ENCODE data around the gene PCBP3.
"Not testable (repeated sequence)": the region's sequence is repeated elsewhere in the genome, so short reads cannot be mapped to it uniquely, and the experiment has no call there.

The PCBP3 gene

DNA sequence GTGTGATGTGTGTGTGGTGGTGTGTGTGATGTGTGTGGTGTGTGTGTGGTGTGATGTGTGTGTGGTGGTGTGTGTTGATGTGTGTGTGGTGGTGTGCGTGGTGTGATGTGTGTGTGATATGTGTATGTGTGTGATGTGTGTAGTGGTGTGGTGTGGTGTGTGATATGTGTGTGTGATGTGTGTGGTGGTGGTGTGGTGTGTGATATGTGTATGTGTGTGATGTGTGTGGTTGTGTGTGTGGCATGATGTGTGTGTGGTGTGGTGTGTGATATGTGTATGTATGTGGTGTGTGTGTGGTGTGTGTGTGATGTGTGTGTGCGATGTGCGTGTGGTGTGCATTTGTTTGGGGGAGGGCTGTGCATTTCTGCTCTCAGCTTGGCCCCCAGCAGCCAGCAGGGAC is 7.1 kb upstream of the PCBP3 start:
- no peak for DNase-seq

DNA sequence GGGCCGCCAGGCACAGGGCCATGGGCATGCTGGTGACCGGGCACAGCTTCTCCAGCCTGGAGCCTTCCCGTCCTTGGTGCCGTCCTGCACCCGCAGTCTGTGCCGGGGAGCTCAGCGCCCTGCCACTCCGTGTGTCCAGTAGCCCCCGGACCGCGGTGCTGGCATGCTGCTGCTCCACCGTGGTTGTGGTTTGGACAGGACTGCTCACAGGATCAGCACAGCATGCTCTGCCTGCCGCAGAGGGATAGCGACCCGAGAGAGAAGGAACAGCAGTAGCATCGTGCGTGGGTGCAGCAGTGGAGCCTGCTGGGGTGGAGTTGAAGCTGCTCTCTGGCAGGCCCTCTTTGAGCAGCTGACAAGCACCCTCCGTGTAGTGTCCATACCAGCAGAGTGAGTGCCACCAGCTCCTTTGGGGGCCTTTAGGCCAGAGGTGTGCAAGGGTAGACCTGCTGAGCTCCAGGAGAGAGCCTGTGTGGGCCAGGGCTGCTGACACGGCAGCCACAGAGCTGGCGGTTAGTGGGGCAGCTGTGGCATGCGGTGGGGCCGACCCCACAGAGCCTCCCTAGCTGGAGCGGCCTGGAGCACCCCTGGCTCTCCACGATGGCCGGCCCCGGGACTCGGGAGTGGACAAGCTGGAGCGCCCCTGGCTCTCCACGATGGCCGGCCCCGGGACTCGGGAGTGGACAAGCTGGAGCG is 6.4 kb upstream of the PCBP3 start:
- DNase-seq, result no peak

DNA sequence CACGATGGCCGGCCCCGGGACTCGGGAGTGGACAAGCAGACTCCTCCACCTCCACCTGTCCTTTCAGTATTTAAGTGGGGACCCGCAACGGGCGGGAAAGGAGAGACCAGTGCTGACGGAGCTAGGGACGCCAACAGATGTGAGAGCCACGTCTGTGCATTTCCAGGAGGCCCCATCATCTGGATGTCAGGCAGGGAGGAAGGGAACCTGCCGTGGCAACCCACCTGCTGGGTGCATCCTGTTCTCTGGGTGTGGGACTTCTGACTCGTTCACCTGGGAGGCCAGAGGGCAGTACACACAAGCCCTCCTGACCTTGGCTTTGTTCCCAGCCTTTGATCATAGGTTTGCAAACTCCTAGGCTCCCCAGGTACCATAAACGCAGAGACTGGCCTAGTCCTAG is 5.6 kb upstream of the PCBP3 start:
- no peak for DNase-seq

DNA sequence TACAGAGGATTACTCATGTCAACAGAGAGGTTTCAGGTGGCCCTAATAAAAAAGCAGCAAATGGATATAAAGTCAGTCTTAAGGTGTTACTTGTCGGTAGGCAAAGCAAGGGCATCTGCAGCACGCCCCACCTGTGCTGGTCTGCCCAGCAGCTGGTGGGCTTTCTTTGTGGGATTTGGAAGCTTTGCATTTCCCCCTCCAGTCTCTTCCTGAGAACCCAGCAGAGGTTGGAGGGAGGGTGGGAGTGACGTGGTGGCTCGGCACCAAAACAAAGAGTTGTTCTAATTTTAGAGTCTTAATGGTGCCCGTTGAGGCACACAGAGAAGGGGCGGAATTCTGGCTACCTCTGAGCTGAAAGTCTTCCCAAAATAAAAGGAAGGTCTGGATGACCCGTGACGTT is 4.8 kb upstream of the PCBP3 start:
- DNase-seq, result no peak

DNA sequence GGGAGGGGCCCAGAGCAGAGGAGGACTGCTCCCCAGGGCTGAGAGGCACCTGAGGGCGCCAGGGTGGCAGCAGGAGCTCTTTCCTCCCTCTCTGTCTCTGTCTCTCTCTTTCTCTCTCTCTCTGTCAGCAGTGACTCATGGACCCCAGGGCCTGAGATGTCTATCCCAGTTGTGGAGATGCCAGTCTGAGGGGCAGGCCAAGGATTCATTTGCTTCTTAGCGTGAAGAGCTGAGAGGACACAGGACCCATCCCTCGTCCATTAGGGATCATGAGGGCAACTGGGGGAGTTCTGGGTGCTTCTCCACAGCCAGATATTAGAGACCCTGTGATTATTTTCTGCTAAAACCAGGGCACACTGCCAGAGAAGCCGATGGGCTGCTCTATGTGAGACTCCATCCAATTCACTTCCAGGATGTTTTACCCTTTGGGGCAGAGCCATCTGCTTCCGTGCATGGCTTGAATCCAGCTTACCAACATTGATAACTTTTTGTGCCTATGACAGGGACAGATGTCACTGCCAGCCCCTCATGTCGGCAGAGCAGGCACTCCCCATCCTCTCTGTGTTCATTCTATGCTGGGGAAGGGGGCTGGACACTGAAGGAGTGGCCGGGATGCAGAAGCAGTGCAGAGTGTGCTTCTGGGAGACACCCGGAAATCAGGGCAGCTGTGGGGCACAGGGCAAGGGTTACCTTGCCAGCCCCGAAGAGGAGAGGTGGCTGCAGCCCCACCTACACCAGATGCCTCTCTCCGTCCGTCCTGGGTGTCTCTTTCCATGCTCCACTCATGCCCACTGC is 4.1 kb upstream of the PCBP3 start:
- DNase-seq, result no peak

DNA sequence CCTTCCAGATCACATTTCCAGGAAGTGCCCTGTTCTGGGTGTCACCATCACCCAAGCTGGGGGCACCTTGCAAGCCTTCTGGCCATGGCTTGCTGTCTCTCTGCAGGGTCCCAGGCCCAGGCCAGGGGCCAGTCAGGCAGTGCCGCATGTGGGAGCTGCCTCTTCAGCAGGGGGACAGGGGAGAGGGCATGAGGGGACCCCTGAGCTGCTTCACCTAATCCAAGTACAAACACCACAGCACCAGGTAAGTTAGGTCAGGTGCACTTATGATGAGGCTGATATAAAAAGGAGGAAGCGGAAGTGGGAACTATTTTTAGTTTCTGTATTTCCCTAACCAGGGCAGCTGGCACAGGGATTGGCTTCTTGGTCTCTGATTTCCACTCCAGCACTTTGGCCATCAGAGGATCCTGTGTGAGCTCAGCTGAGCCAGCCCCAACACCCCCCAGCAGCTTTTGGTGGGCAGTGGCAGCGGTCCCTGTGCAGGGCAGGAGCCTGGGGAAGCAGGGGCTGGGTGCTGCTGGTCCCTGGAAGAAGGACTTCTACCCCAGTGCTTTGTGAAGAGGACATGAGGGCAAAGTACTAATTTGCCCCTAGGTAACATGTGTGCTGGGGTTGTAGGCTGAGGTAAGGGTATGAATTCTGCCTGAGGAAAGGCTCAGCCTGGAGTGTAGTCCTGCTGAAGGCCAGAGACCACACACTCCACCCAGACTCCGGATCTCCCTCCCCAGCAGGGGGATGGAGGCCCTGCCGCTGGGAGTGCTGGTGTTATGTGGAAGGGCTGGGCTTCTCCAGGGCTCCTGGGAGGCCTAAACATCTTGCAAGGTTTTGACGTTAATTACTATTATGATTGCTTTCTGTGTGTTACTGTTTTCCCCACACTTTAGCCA is 3.3 kb upstream of the PCBP3 start:
- DNase-seq, result no peak

DNA sequence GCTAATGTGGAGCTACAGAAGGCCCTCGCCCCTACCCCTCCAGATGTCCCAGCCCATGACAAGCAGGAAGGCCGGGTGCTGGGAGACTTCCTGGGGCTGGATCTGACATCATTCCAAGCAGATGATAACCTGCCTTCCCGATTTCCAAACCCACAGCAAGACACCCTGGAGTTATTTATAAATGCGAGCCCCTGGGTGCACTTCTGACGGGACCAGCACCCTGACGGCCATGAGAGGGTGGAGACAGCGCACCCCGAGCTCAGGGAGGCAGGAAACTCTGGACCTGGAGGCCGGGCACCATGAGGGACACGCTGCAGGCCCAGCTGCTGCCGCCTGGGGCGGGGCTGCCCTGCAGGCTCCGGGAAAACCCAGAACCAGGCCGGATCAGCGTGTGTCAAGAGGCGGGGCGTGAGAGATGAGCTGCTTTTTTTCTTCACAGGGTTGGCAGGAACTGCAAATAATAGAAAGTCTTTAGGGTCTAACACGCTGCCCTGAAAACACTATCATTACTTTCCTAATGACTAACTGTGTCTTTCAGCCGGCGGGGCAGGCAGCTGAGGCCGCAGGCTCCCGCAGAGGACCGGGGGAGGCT is 2.5 kb upstream of the PCBP3 start:
- no peak for DNase-seq

DNA sequence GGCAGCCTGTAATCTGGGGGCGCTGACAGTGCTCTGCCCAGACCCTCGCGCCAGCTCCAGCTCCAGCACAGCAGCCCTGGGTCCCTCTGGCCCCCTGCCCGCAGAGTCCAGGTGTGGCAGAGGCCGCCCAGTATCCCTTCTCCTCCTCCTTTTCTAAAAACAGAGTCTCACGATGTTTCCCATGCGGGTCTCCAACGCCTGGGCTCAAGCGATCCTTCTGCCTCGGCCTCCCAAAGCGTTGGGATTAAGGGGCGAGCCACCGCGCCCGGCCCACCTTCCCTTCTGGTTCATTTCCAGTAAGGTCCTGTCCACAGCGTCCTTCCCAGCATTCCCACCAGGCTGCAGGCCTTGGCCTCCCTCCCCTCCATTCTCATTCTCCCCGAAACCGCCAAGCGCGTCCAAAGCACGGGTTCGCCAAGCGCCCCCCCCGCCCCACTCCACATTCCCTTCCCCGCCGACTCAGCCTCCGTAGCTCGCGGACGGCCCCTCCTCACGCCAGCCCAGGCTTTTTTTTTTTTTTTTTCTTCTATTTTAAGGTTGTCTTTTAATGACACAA is 2.0 kb upstream of the PCBP3 start:
- DNase-seq, result peak; percentile 39

DNA sequence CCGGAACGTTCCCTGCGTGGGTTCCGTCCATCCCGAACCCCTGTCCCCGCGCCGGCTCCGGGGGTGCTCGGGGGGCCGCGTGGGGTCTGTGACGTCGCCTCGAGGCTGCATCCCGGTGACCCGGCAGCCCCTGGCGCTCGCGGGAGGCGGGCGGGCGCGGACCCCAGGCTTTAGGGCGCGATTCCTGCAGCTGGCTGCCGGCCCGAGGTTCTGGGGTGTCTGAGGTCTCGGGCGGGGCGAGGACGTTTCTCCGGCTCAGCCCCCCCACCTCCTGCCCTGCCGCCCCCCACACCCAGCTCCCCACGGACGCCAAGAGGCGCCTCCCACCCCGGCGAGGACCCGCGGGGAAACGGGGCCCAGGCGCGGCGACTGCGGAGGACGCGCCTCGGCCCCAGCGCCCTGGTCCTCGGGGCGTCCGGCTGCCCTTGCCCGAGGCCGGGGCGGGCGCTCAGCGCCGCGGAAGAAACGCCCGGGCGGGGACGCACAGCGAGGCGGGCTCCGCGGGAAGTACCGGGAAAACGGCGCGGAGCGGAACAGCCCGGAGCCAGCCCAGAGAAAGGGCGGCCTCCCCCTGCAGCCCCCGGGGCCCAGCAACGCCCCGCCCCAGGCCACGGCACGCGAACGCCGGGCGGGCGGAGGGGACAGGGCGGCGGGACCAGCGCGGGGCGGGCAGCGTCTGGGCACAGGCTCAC is 1.3 kb upstream of the PCBP3 start:
- peak; percentile 43 for DNase-seq

DNA sequence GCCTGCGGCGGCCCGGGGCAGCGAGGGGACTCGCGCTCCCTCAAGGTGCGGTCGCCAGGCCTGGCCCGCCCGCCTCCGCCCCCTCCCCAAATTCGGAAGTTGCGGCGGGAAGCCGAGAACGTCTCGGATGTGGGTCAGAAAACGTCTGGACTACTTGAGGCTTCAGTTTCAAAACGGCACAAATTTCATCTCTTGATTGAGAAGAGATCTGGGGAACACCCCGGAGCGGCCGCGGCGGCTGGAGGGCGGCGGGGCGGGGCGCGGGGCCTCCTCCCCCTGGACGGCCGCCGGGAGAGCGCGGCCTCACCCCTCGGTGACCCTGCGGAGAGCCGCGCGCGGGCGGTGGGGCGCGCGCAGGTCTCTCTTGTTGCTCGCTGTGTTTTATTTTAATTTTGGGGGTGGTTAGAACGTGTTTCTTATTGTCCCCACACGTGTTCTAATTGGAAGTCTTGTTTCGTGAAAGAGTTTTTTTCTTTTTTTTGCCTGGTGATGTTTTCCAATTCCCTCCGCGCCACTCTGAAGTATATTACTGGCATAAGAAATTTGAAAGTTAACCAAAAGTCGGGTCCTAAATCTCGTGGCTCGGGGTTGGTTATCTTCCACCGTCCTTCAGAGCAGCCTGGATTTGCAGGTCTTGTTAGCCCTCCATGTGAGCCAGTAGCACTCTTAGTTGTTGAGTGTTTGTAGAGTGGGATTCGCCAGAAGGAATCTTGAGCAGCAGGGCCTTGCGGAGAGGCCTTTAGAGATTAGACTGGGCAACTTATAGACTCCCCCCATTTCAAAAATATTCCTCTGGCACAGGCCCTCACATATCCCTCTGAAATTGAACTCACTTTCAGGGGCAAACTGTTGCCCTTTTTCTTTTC is 749 bp downstream of the PCBP3 start:
- peak; percentile 41 for DNase-seq

DNA sequence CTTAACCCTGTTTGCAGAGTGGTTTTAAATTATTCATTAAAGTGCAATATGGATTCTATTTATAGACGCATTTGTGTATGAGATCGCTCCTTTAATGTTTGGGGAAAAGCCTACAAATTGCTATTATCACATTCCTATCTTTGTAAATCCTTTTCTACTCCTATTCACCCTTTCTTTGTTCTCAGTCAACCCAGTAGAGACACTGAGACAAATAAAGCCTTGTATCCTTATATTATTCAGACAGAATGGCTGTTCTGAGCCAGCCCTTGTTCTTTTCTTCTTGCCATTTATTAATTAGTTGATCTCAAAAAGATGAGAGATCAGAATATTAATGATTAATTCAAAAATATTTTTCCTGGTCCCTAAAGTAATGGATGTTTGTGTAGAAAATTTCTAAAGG is 8.4 kb downstream of the PCBP3 start:
- DNase-seq, result no peak

DNA sequence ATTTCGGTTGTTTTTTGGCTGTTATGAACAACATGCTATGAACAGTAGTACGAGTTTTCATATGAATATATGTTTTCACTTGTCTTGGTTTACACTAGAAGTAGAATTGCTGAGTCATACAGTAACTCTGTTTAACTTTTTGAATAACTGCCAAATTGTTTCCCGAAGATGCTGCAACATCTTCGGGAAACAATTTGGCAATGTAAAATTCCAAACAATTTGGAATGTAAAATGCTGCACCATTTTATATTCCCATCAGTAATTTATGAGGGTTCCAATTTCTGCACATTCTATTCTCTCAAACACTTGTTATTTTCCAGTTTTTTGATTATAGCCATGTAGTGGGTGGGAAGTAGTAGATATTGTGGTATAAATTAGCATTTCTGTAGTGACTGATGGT is 11.6 kb downstream of the PCBP3 start:
- no peak for DNase-seq

DNA sequence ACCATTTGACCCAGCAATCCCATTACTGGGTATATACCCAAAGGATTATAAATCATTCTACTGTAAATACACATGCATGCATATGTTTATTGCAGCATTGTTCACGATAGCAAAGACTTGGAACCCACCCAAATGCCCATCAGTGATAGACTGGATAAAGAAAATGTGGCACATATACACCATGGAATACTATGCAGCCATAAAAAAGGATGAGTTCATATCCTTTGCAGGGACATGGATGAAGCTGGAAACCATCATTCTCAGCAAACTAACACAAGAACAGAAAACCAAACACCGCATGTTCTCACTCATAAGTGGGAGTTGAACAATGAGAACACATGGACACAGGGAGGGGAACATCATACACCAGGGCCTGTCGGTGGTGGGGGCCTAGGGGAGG is 12.6 kb downstream of the PCBP3 start:
- not testable (repeated sequence) for DNase-seq

DNA sequence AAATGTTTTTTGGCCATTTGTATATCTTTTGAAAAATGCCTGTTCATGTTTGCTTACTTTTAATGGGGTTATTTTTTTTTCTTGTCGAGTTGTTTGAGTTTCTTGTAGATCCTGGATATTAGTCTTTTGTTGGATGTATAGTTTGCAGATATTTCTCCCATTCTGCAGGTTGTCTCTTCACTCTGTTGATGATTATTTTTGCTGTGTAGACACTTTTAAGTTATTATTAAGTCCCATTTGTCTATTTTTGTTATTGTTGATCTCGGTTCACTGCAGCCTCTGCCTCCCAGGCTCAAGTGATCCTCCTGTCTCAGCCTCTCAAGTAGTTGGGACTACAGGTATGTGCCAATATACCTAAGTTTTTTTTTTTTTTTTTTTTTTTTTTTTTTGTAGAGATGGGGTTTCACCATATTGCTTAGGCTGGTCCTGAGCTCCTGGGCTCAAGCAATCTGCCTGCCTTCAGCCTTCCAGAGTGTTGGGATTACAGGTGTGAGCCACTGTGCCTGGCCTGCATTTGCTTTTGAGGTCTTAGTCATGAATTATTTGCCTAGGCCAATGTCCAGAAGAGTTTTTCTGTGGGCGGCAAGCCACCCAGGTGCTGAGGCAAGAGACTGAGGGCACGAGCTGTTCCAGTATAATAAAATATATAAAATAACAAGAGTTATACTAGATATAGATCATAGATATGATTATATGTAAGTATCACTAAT is 18.5 kb downstream of the PCBP3 start:
- DNase-seq, result not testable (repeated sequence)

DNA sequence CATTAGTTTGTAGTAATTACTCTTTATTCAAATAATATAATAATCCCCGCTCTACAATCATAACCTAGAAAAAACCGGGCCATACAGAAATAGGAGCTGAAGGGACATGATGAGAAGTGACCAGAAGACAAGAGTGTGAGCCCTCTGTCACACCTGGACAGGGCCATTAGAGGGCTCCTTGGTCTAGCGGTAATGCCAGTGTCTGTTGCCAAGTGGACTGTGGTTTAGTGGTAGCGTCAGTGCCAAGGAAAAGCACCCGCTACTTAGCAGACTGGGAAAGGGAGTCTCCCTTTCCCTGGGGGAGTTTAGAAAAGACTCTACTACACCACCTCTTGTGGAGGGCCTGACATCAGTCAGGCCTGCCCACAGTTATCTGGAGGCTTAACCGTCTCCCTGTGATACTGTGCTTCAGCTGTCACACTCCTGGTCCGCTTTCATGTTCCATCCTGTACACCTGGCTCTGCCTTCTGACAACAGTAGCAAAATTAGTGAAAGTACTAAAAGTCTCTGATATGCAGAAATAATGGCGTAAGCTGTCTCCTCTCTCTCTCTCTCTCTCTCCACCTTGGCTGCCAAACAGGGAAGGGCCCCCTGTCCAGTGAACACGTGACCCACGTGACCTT is 19.2 kb downstream of the PCBP3 start:
- DNase-seq, result not testable (repeated sequence)

DNA sequence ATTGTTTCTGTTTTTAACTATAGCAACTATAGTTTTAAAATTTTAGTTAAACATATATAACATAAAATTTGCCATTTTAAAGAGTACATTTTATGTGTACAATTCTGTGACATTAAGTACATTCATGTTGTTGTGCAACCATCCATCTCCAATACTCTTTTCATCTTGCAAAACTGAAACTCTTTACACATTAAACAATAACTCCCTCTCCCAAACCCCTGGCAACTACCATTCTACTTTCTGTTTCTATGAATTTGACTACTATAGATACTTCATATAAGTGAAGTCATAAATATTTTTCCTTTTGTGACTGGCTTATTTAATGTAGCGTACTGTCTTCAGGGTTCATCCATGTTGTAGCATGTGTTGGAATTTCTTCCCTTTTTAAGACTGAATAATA is 25.9 kb downstream of the PCBP3 start:
- DNase-seq, result no peak

DNA sequence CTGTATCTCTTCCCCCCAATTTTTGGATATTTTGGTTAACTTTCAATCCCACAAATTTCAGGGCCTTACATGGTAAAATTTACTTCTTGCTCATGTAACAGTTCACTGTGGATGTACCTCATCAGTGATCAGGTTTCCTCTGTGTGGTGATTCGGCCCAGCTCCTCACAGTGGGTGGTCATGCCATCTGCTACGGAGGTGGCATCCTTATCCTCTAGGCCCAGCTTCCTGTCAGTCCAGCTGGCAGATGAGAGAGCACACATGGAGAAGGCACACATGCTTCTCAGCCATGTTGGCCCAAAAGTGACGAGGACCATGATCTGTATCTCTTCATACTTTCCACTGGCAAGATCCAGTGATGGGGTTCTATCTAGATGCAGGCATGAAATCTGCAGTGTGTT is 27.2 kb downstream of the PCBP3 start:
- no peak for DNase-seq

DNA sequence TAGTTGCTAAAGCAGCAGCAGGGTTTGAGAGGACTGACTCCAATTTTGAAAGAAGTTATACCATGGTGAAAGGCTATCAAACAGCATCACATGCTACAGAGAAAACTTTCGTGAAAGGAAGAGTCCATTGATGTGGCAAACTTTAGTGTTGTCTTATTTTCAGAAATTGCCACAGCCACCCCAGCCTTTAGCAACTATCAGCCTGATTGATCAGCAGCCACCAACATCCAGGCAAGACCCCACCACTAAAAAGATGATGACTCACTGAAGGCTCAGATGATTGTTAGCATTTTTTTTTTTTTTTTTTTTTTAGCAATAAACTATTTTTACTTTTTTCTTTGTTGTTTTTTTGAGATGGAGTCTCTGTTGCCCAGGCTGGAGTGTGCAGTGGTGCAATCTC is 35.3 kb downstream of the PCBP3 start:
- DNase-seq, result not testable (repeated sequence)

DNA sequence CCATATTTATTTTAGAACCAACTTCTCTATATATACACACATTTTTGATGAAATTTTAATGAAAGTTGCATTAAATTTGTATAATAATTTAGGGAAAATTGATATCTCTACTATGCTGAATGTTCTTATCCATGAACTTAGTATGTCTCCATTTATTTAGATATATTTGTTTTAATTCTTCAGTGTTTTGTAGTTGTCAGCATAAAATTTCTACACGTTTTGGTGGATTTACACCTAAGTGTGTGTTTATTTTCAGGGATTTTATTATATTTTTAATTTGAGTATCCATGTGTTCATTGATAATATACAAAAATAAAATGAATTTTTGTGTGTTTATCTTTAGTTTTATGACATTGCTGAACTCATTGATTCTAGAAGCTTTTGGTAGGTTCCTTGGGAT is 36.7 kb downstream of the PCBP3 start:
- no peak for DNase-seq

DNA sequence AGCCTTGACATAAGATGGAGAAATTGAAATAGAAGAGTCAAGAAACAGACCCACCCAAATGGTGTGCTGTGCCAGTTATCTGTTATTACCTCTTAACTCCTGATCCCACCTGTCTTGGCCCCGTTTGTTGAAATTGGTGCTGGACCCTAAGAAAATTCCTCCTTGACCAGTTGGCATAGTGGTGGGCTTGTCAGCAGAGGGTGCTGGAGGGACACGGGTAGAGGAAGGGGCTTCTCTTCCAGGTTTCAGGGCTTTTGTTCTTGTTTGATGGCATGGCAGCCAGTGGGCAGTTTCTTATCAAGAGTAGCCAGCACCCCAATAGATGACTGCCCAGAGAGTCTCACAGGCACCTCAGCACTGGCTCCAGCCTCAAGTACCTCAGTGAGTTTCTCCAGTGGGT is 51.6 kb downstream of the PCBP3 start:
- DNase-seq, result no peak

Data from right forelimb (tissue), 1 donor.